Measurements from ENCODE around the gene CD46. TPM values are rescaled to one million over a fixed set of nuclear protein-coding genes. Genes with fewer than 3 reads are reported as not detected.

CD46 gene
- total and polyA plus RNA-seq, 10 donors = 63.4 to 218 (median 185) TPM

DNA sequence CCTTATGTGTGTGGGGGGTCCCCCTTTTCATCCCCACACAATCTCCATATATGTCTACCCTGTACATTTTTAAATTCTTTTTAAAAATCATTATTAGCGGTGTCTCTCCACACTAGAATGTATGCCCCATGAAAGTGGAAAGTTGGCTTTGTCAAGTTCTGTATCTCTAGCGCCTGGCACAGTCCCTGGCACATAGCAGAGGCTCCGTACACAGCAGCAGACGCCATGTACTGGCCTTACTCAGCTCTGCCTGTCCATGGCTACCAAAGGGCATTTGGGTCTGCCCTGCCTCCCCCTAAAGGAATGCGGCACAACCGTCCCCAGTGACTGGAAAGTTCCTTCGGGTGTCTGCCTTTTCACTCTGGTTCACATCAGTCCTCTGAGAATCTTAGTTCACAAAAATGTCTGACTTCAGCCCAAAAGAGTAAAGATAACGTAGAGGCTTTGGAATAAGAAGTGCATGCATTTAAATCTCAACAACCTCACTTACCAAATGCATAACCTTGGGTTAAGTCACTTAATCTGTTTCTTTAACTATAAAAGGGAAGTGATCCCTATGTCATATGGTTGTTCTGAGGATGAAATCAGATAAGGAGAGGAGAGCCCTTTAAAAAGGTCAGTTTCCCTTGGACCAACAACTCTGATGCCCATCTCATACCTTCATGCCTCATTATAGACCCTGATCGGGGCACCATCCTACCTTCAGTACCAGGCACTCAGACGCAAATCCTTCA lies 61.1 kb downstream of the CD46 start:
- Histone ChIP-seq H3K4me1 (peaks cover 66 to 100% (median 97%) of the 10 kb centered on the region in 6 donors), H3K4me3 (no peak overlapping the region), H3K27ac (peak overlapping the region in 7 of 8 donors; percentile 15 to 82 (median 49)), H3K9me3 (no peaks in the 10 kb centered on the region), H3K36me3 (peaks cover 6 to 100% (median 93%) of the 10 kb centered on the region in 6 donors), H3K27me3 (replicated peaks in 1 of 7) (no peaks in the 10 kb centered on the region)
- WGBS, 5 donors = 85 to 91% (median 86%) methylated on average over 10 of the region's 10 CpGs
- no peak for TF ChIP-seq POLR2AphosphoS5 (IDR thresholded peaks at IDR 0.05)
- TF ChIP-seq POLR2A (IDR thresholded peaks at IDR 0.05) = no peak
- TF ChIP-seq CTCF (IDR thresholded peaks at IDR 0.05 in 8 of 11, conservative IDR thresholded peaks at IDR 0.05 in 3 of 11) = no peak
- intact Hi-C loops (cut with DNase I; ENCODE audit: low total_unique reads) = no loop called here
- DNase-seq = no peak

GRCh38 chr1:207813512-207813881 lies 61.6 kb downstream of the CD46 start:
- intact Hi-C loops (cut with DNase I; ENCODE audit: low total_unique reads) = no loop called here

DNA sequence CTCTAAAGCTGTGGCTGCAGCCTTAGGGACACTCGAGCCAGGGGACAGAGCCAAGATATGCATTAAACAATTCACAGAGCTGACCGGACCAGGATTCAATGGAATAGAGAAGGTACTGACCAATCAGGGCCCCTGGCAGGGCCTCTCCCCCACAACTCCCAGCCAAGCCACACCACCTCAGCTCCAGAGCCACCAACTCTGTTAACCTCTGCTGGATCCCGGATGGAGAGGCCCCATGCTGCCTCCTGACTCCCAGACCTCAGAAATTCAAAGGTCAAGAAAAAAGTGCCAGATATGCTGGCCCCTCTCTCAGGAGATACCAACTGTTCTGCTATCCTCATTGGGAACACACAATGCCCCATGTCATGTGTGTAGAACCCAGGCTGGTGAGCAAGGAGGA lies 62.1 kb downstream of the CD46 start:
- 81 to 85% (median 82%) methylated on average over 3 of the region's 3 CpGs for WGBS, 5 donors
- H3K4me1 ChIP-seq = peaks cover 57 to 98% (median 95%) of the 10 kb centered on the region in 6 donors
- DNase-seq = no peak
- intact Hi-C loops (cut with DNase I; ENCODE audit: low total_unique reads) = no loop called here
- no peaks in the 10 kb centered on the region for H3K27me3 ChIP-seq (replicated peaks in 1 of 7)
- H3K4me3 ChIP-seq = peak overlapping the region in 1 of 8 donors; percentile 3
- H3K27ac ChIP-seq = peak overlapping the region in 7 of 8 donors; percentile 15 to 82 (median 49)
- no peak for TF ChIP-seq POLR2AphosphoS5 (IDR thresholded peaks at IDR 0.05)
- TF ChIP-seq CTCF (IDR thresholded peaks at IDR 0.05 in 8 of 11, conservative IDR thresholded peaks at IDR 0.05 in 3 of 11) = no peak
- no peak for TF ChIP-seq POLR2A (IDR thresholded peaks at IDR 0.05)
- H3K36me3 ChIP-seq = peaks cover 6 to 100% (median 89%) of the 10 kb centered on the region in 6 donors
- H3K9me3 ChIP-seq = no peaks in the 10 kb centered on the region

More at GRCh38 chr1:207813512-207813881, 61.6 kb downstream of the CD46 start:
- H3K36me3 ChIP-seq = peaks cover 6 to 100% (median 89%) of the 10 kb centered on the region in 6 donors
- DNase-seq = no peak
- TF ChIP-seq POLR2AphosphoS5 (IDR thresholded peaks at IDR 0.05) (peak in 1 of 3 donors; percentile 13), POLR2A (IDR thresholded peaks at IDR 0.05) (no peak)
- 66 to 89% (median 79%) methylated on average over 3 of the region's 3 CpGs for WGBS, 5 donors
- peaks cover 61 to 98% (median 95%) of the 10 kb centered on the region in 6 donors for H3K4me1 ChIP-seq
- no peak overlapping the region for H3K4me3 ChIP-seq
- H3K9me3 ChIP-seq = no peaks in the 10 kb centered on the region
- peak overlapping the region in 7 of 8 donors; percentile 15 to 82 (median 49) for H3K27ac ChIP-seq
- H3K27me3 ChIP-seq (replicated peaks in 1 of 7) = no peaks in the 10 kb centered on the region

DNA sequence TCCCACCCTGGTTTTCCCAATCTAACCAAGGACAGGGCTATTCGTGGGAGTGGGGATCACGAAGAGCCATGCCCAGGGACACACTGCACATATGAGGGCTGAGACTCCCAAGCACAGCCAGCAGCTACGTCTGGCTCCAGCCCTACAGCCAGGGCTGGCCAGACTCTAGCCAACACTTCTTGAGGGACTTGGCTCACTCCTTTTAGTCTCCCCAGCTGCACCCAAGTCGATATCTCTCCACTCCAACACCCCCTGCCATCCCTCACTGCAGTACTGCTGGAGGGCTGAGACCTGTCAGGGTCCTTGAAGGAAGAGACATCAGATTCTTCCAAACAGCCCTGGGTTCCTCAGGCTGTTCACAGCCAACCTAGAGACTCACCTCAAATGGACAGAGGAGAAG lies 62.6 kb downstream of the CD46 start:
- intact Hi-C loops (cut with DNase I; ENCODE audit: low total_unique reads) = no loop called here
- 73 to 91% (median 80%) methylated on average over 3 to 4 of the region's 4 CpGs for WGBS, 5 donors
- Histone ChIP-seq H3K4me1 (peaks cover 63 to 98% (median 95%) of the 10 kb centered on the region in 6 donors), H3K36me3 (peaks cover 6 to 100% (median 88%) of the 10 kb centered on the region in 6 donors), H3K27me3 (replicated peaks in 1 of 7) (no peaks in the 10 kb centered on the region), H3K4me3 (no peak overlapping the region), H3K9me3 (no peaks in the 10 kb centered on the region), H3K27ac (peak overlapping the region in 7 of 8 donors; percentile 32 to 82 (median 49))
- no peak for TF ChIP-seq POLR2A (IDR thresholded peaks at IDR 0.05)
- TF ChIP-seq CTCF (IDR thresholded peaks at IDR 0.05 in 8 of 11, conservative IDR thresholded peaks at IDR 0.05 in 3 of 11) = no peak
- peak in 2 of 3 donors; percentile 39 to 46 for TF ChIP-seq POLR2AphosphoS5 (IDR thresholded peaks at IDR 0.05)
- DNase-seq = no peak
